Non-pigmented ciliary epithelial cell (primary cell): Measurements from ENCODE around the gene ALDH3B2.
A peak's percentile ranks its signal among the peaks of the same experiment; 100 is the strongest.
"Not testable (repeated sequence)": the region's sequence is repeated elsewhere in the genome, so short reads cannot be mapped to it uniquely, and the experiment has no call there.

Experiments
- DNase-seq: peaks from one replicate; pipeline ENCODE4 v3.0.0-alpha.2; 2010; ENCODE audit warnings: low read depth

Gene ALDH3B2

GRCh38 chr11:67629386-67630227 lies 44.8 kb downstream of the ALDH3B2 start, which contains the start of gene NUDT8:
NUDT8 (minus strand) TSS chr11:67629937; CDS start chr11:67629911, 26 bp downstream.
- DNase-seq = peak; percentile 37

DNA sequence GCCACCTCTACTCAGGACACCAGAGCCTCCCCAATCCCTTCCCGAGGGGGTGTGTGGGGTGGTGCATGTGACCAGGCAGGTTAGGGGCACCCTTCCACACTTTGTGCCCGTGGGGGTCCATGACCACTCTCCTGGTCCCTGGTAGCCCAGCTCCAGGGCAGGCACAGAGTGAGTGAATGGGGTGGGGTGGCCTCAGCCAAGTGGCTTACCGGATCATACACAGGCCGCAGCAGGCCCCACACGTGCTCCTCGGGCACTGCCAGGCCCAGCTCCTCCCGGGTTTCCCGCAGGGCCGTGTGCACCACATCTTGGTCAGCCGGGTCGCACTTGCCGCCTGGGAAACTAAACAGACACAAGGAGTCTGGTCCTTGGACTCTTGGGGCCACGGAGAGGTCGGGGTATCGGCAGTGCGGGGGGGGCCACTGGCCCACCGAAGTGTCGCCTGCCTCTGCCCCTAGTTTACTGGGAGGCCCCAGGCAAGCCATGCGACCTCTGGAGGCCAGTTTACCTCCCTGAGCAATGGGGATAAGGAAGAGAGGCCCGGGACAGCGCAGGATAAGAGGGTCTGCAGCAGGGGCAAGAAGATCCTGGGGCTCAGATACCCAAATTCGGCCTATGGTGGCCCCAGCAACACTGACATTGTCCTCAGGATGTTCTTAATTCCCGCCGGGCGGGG lies 45.6 kb downstream of the ALDH3B2 start:
- no peak for DNase-seq

GRCh38 chr11:67627812-67628624 lies 46.4 kb downstream of the ALDH3B2 start:
- DNase-seq = no peak

- DNase-seq = no peak
Observed at GRCh38 chr11:67627441-67627811, 47.0 kb downstream of the ALDH3B2 start.

DNA sequence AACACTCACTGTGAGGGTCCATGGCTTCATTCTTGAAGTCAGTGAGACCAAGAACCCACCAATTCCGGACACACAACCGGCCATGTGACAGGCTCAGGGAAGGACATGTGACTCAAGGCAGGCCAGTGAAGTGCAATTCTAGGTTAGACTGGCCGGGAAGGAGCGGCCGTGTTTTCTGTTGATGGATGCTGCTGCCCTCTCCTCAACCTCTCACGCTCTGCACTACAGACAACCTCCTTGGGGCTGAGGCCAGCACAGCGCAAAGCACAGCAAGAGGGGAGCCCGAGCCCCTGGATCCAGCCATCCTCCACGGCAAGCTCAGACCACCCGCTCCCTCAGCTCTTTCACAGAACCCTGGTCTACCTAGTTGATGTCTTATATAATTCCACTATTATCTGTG lies 47.5 kb downstream of the ALDH3B2 start:
- DNase-seq = no peak

DNA sequence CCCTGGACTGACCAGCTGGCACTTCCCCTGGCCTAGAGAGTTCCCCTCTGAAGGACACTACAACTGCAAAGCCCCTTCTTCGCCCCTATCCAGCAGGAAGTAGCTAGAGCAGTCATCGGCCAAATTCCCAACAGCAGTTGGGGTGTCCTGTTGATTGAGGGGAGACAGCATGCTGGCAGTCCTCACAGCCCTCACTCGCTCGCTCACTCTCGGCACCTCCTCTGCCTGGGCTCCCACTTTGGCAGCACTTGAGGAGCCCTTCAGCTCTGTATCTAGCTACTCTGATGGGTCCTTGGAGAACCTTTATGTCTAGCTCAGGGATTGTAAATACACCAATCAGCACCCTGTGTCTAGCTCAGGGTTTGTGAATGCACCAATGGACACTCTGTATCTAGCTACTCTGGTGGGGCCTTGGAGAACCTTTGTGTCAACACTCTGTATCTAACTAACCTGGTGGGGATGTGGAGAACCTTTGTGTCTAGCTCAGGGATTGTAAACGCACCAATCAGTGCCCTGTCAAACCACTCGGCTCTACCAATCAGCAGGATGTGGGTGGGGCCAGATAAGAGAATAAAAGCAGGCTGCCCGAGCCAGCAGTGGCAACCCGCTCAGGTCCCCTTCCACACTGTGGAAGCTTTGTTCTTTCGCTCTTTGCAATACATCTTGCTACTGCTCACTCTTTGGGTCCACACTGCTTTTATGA lies 48.1 kb downstream of the ALDH3B2 start:
- not testable (repeated sequence) for DNase-seq

GRCh38 chr11:67623795-67624194 lies 50.6 kb downstream of the ALDH3B2 start:
- DNase-seq = not testable (repeated sequence)

GRCh38 chr11:67622905-67623304 lies 51.5 kb downstream of the ALDH3B2 start:
- DNase-seq = not testable (repeated sequence)

- DNase-seq = not testable (repeated sequence)
Observed at GRCh38 chr11:67621928-67622327, 52.5 kb downstream of the ALDH3B2 start.

GRCh38 chr11:67620621-67621020 lies 53.8 kb downstream of the ALDH3B2 start:
- not testable (repeated sequence) for DNase-seq

- DNase-seq = not testable (repeated sequence)
Observed at GRCh38 chr11:67619683-67620618, 54.5 kb downstream of the ALDH3B2 start.

- not testable (repeated sequence) for DNase-seq
Observed at GRCh38 chr11:67618901-67619659, 55.3 kb downstream of the ALDH3B2 start.

GRCh38 chr11:67617243-67617953 lies 57.0 kb downstream of the ALDH3B2 start:
- no peak for DNase-seq

- DNase-seq = no peak
Observed at GRCh38 chr11:67616431-67617242, 57.8 kb downstream of the ALDH3B2 start.

- DNase-seq = no peak
Observed at GRCh38 chr11:67615728-67616430, 58.5 kb downstream of the ALDH3B2 start.

DNA sequence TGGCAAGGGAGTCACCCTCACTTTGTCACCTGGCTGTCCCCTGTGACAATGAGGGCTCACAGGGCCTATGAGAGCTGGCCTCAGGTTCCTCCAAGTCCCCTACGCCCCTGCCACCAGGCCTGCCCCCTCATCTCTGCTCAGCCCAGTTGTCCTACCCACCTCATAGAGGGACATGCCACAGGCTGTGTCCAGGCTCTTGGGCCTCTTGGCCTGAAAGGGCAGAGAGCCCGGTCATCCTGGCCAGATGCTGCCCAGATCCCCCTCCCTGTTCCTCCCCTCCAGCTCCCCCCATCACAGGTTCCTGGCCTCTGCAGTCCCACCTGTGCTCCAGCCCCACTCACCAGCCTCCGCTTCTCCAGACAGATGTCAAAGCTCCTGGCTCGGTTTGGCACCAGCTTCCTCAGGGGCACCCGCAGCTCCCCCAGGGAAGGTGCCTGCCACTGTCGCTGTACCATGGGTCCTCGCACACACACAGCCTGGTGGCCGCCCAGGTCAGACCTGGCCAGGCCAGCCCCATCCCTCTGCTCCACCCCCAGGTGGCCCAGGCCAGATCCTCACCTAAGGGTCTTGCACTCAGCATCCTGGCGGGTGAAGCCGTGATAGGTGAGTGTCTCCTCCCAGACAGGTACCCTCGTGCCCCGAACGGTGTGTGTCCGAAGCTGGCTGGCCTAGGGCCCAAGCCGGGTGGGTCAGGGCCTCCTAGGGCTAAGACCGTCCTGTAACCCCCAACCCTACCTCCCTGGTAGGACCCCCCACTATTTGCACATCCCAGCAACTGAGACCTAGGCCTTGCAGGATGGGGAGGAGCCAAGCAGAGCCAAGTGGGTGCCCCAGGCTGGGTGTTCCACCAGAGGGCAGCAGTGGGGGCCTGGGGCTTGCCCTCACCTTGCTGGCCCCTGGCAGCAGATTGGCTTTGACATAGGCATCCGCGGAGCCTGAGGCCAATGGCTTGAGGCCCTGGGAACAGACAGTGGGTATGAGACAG lies 59.4 kb downstream of the ALDH3B2 start:
- no peak for DNase-seq
